Measurements from ENCODE around the gene C20orf173.
A peak's percentile ranks its signal among the peaks of the same experiment; 100 is the strongest.

C20orf173 gene

GRCh38 chr20:35517125-35517524 is 12.3 kb downstream of the C20orf173 start:
- no peak for TF ChIP-seq CTCF (IDR thresholded peaks at IDR 0.05; ENCODE audit: low read depth, low read length)
- H3K4me3 ChIP-seq (ENCODE audit: low read depth, low read length) = no peak overlapping the region

GRCh38 chr20:35515949-35516645 is 13.4 kb downstream of the C20orf173 start:
- TF ChIP-seq CTCF (IDR thresholded peaks at IDR 0.05; ENCODE audit: low read depth, low read length) = no peak
- H3K4me3 ChIP-seq (ENCODE audit: low read depth, low read length) = no peak overlapping the region

GRCh38 chr20:35515341-35515740 is 14.1 kb downstream of the C20orf173 start:
- H3K4me3 ChIP-seq (ENCODE audit: low read depth, low read length) = no peak overlapping the region
- TF ChIP-seq CTCF (IDR thresholded peaks at IDR 0.05; ENCODE audit: low read depth, low read length) = no peak

- no peak overlapping the region for H3K4me3 ChIP-seq (ENCODE audit: low read depth, low read length)
- no peak for TF ChIP-seq CTCF (IDR thresholded peaks at IDR 0.05; ENCODE audit: low read depth, low read length)
These were observed 15.0 kb downstream of the C20orf173 start for GRCh38 chr20:35514371-35514932.

- no peak overlapping the region for H3K4me3 ChIP-seq (ENCODE audit: low read depth, low read length)
- TF ChIP-seq CTCF (IDR thresholded peaks at IDR 0.05; ENCODE audit: low read depth, low read length) = peak; percentile 44
These were observed 17.5 kb downstream of the C20orf173 start for GRCh38 chr20:35511814-35512420.

DNA sequence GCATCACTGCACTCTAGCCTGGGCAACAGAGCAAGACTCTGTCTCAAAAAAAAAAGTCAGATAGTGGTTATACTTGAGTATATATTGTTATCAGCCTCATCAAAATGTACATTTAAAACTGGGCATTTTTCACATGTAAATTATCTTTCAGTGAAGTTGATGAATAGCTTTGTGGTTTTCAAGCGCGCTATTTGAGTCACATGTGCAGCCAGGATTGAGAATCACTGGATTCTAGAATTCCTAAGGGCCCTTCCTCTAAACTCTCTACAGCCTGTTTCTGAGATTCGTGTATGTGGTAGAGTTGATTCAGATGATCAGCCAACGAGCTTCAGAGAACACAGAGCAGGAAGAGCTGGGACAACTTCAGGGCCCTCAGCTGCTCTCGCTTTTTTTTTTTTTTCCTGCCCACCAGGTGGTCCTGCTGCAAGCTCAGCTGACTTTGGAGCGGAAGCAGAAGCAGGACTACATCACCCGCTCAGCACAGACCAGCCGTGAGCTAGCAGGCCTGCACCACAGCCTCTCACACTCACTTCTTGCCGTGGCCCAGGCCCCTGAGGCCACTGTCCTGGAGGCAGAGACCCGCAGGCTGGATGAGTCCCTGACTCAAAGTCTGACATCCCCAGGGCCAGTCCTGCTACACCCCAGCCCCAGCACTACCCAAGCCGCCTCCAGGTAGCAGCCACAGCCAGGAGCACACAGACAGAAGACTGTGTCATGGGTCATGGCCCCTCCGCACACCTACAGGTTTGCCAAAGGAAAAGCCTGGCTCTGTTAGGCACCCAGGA is 18.3 kb downstream of the C20orf173 start:
- no peak overlapping the region for H3K4me3 ChIP-seq (ENCODE audit: low read depth, low read length)
- no peak for TF ChIP-seq CTCF (IDR thresholded peaks at IDR 0.05; ENCODE audit: low read depth, low read length)

All from WI38 (cell line).